ENCODE results near the gene TTC9.

- TF ChIP-seq, protein P1, sequence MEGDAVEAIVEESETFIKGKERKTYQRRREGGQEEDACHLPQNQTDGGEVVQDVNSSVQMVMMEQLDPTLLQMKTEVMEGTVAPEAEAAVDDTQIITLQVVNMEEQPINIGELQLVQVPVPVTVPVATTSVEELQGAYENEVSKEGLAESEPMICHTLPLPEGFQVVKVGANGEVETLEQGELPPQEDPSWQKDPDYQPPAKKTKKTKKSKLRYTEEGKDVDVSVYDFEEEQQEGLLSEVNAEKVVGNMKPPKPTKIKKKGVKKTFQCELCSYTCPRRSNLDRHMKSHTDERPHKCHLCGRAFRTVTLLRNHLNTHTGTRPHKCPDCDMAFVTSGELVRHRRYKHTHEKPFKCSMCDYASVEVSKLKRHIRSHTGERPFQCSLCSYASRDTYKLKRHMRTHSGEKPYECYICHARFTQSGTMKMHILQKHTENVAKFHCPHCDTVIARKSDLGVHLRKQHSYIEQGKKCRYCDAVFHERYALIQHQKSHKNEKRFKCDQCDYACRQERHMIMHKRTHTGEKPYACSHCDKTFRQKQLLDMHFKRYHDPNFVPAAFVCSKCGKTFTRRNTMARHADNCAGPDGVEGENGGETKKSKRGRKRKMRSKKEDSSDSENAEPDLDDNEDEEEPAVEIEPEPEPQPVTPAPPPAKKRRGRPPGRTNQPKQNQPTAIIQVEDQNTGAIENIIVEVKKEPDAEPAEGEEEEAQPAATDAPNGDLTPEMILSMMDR (IDR thresholded peaks at IDR 0.05), result no peak
- TF ChIP-seq POLR2A (IDR thresholded peaks at IDR 0.05), result no peak
- no peak for TF ChIP-seq EP300 (IDR thresholded peaks at IDR 0.05)
- TF ChIP-seq POLR2AphosphoS5 (IDR thresholded peaks at IDR 0.05), result no peak
Observed at GRCh38 chr14:70698288-70698687, 56.6 kb downstream of the TTC9 start.
